AML-193 (cell line): Measurements from ENCODE around the gene PROS1.
"Not testable (repeated sequence)": the region's sequence is repeated elsewhere in the genome, so short reads cannot be mapped to it uniquely, and the experiment has no call there.

Source experiments
- DNase-seq, 2 experiments: peaks; one replicate each; lab custom pipeline; 2025; lab: John Stamatoyannopoulos, UW

PROS1 gene

GRCh38 chr3:93873412-93873811 is 100.3 kb downstream of the PROS1 start:
- not testable (repeated sequence) for DNase-seq

- DNase-seq: peak in 1 of 2 experiments; percentile 7
These were observed 106.3 kb downstream of the PROS1 start for GRCh38 chr3:93867425-93867824.

- no peak for DNase-seq
These were observed 112.7 kb downstream of the PROS1 start for GRCh38 chr3:93861017-93861416.

- DNase-seq: no peak
These were observed 118.3 kb downstream of the PROS1 start for GRCh38 chr3:93855401-93855800.

GRCh38 chr3:93852228-93852627 is 121.5 kb downstream of the PROS1 start:
- not testable (repeated sequence) for DNase-seq

- DNase-seq: no peak
These were observed 129.7 kb downstream of the PROS1 start for GRCh38 chr3:93843981-93844380.

GRCh38 chr3:93839193-93839592 is 134.5 kb downstream of the PROS1 start:
- DNase-seq: not testable (repeated sequence)
